Measurements from ENCODE around the gene CCHCR1. TPM values are rescaled to one million over a fixed set of nuclear protein-coding genes. Genes with fewer than 3 reads are reported as not detected.

CCHCR1 gene
- total RNA-seq, 2 experiments from 2014 or later = 17.5 to 18.2 TPM

DNA sequence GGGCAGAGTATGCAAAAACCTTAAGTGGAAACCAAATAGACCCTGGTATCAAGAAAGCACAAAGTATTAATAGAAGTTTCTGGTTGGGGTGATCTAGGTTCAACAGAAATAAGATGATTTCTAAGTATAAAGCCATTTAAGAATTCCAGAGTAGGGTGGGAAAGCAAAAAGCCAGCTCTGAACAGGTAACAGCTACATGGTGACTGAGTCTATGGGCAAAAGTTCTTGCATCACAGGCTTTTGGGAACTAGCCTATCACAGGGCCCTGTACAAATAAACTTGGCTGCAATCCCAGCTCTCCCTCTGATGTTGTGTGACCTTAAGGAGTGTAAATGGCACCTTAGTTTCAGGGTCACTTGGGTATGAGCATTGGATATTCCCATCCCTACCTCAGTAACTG is 6.3 kb upstream of the CCHCR1 start:
- no peaks in the 10 kb centered on the region for H3K27me3 ChIP-seq (ENCODE audit: control insufficient read depth in 1 of 2, insufficient read depth in 2 of 2, low read length in 2 of 2)
- H3K4me3 ChIP-seq (ENCODE audit: low read length) = no peak overlapping the region
- DNase-seq (no peak), ATAC-seq (ENCODE audit: poor library complexity) (no peak)
- intact Hi-C loops (cut with DNase I, micrococcal nuclease) = no loop called here
- no peaks in the 10 kb centered on the region for H3K9me3 Mint-ChIP-seq
- H3K36me3 ChIP-seq (ENCODE audit: insufficient read depth, low read length) = peaks cover 4% of the 10 kb centered on the region
- POLR2A ChIA-PET = no interaction called here
- H3K9me3 ChIP-seq (ENCODE audit: control insufficient read depth in 1 of 2, insufficient read depth in 1 of 2, low read length in 2 of 2) = no peaks in the 10 kb centered on the region
- H3K27ac ChIP-seq (ENCODE audit: low read depth in 1 of 2, low read length in 2 of 2) = no peak overlapping the region
- peaks cover 13% of the 10 kb centered on the region for H3K4me1 ChIP-seq (ENCODE audit: insufficient read depth, low read length)
- H3K27me3 Mint-ChIP-seq = no peaks in the 10 kb centered on the region
- peaks cover 5% of the 10 kb centered on the region for H3K36me3 Mint-ChIP-seq (ENCODE audit: low read depth)
- no peak overlapping the region for H3K4me3 Mint-ChIP-seq
- CTCF ChIA-PET = interaction anchor here (2.0 kb wide), 1 partner anchor 33 kb away, joined by 4 read pairs; no protein-coding TSS in a partner anchor
- peaks cover 12% of the 10 kb centered on the region for H3K4me1 Mint-ChIP-seq (ENCODE audit: low read depth)
- no peak overlapping the region for H3K27ac Mint-ChIP-seq
- no peak for TF ChIP-seq CTCF (IDR thresholded peaks at IDR 0.05)

DNA sequence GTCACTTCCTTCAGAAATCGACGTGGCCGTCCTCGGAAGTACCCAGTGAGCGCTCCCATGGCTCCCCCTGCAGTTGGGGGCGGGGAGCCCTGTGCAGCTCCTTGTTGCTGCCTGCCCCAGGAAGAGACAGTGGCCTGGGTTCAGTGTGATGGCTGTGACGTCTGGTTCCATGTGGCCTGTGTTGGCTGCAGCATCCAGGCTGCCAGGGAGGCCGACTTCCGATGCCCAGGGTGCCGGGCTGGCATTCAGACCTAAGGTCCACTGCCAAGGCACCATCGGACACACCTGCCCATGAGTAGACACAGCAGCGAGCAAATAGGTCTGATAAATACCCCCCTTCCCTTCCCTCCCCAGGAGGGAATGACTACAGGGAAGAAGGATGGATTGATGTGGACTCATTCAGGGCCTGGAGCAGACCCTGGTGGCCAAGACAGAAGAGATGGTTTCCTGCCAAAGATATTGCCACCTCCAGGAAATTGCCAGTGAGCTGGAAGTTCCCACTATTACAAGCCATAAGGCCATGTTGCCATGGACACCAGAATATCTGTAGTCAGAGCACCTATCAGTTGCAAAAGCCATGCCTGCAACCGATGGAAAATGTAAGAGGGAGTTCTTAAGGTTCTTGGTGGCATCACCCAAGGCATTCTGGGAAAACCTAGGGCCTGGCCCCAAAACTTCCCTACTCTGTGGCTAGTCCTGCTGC is 5.0 kb upstream of the CCHCR1 start:
- no peak overlapping the region for H3K27ac Mint-ChIP-seq

DNA sequence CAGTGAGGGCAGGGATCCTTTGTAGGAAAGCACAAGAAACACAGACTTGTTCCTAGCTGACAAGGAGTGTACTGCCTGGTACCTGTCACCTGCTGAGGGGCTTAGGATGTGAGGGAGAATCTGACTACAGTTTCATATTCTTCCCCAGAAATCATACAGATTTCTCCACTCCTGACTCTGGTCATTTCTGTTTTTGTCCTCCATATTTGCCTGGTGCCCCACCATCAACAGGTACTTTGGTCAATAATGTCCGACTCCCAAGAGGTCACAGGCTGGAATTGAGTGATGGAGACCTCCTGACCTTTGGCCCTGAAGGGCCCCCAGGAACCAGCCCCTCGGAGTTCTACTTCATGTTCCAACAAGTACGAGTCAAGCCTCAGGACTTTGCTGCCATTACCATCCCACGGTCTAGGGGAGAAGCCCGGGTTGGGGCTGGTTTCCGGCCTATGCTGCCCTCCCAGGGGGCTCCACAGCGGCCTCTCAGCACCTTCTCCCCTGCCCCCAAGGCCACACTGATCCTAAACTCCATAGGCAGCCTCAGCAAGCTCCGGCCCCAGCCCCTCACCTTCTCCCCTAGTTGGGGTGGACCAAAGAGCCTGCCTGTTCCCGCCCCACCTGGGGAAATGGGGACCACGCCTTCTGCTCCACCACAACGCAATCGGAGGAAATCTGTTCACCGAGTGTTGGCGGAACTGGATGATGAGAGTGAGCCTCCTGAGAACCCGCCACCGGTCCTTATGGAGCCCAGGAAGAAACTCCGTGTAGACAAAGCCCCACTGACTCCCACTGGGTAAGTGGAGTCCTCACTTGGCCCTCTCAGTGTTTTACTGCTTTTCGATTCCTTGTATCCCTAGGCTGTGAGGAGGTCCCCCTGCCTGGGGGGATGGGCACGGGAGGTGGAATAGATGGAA is 3.9 kb upstream of the CCHCR1 start:
- intact Hi-C loops (cut with DNase I, micrococcal nuclease) = no loop called here
- Histone ChIP-seq H3K27me3 (ENCODE audit: control insufficient read depth in 1 of 2, insufficient read depth in 2 of 2, low read length in 2 of 2) (no peaks in the 10 kb centered on the region), H3K36me3 (ENCODE audit: insufficient read depth, low read length) (peaks cover 4% of the 10 kb centered on the region), H3K27ac (ENCODE audit: low read depth in 1 of 2, low read length in 2 of 2) (no peak overlapping the region), H3K4me3 (ENCODE audit: low read length) (no peak overlapping the region), H3K4me1 (ENCODE audit: insufficient read depth, low read length) (peaks cover 26% of the 10 kb centered on the region), H3K9me3 (ENCODE audit: control insufficient read depth in 1 of 2, insufficient read depth in 1 of 2, low read length in 2 of 2) (no peaks in the 10 kb centered on the region)
- ATAC-seq (ENCODE audit: poor library complexity) (no peak), DNase-seq (no peak)
- Mint-ChIP-seq H3K4me3 (peak overlapping the region; percentile 42), H3K9me3 (no peaks in the 10 kb centered on the region), H3K27me3 (no peaks in the 10 kb centered on the region), H3K4me1 (ENCODE audit: low read depth) (peaks cover 33% of the 10 kb centered on the region), H3K36me3 (ENCODE audit: low read depth) (peaks cover 13% of the 10 kb centered on the region), H3K27ac (no peak overlapping the region)
- CTCF ChIA-PET = interaction anchor here (0.6 kb wide), 1 partner anchor 101 kb away, joined by 3 read pairs; no protein-coding TSS in a partner anchor
- TF ChIP-seq CTCF (IDR thresholded peaks at IDR 0.05) = no peak
- POLR2A ChIA-PET = no interaction called here

More for the DNA sequence above, 5.0 kb upstream of the CCHCR1 start:
- intact Hi-C loops (cut with DNase I, micrococcal nuclease) = no loop called here
- no peak for DNase-seq
- Mint-ChIP-seq H3K9me3 (no peaks in the 10 kb centered on the region), H3K36me3 (ENCODE audit: low read depth) (peaks cover 13% of the 10 kb centered on the region), H3K4me3 (no peak overlapping the region), H3K27me3 (no peaks in the 10 kb centered on the region), H3K4me1 (ENCODE audit: low read depth) (peaks cover 25% of the 10 kb centered on the region)
- no peak overlapping the region for H3K27ac ChIP-seq (ENCODE audit: low read depth in 1 of 2, low read length in 2 of 2)
- H3K36me3 ChIP-seq (ENCODE audit: insufficient read depth, low read length) = peaks cover 4% of the 10 kb centered on the region
- ATAC-seq (ENCODE audit: poor library complexity) = no peak
- H3K4me3 ChIP-seq (ENCODE audit: low read length) = no peak overlapping the region
- ChIA-PET CTCF (no interaction called here), POLR2A (no interaction called here)
- H3K27me3 ChIP-seq (ENCODE audit: control insufficient read depth in 1 of 2, insufficient read depth in 2 of 2, low read length in 2 of 2) = no peaks in the 10 kb centered on the region
- no peaks in the 10 kb centered on the region for H3K9me3 ChIP-seq (ENCODE audit: control insufficient read depth in 1 of 2, insufficient read depth in 1 of 2, low read length in 2 of 2)
- H3K4me1 ChIP-seq (ENCODE audit: insufficient read depth, low read length) = peaks cover 20% of the 10 kb centered on the region
- TF ChIP-seq CTCF (IDR thresholded peaks at IDR 0.05) = no peak
